Measurements from ENCODE around the gene ATG9A.
A peak's percentile ranks its signal among the peaks of the same experiment; 100 is the strongest.

- TF ChIP-seq CTCF (tag by site-specific recombination; IDR thresholded peaks at IDR 0.05) (no peak), ZNF121 (tag by site-specific recombination; IDR thresholded peaks at IDR 0.05) (no peak), PRDM10 (tag by site-specific recombination; IDR thresholded peaks at IDR 0.05) (no peak), ATF2 (tag by site-specific recombination; IDR thresholded peaks at IDR 0.05; ENCODE audit: low read depth) (no peak), ZNF274 (IDR thresholded peaks at IDR 0.05; ENCODE audit: low read length) (no peak), ZNF274 (tag by site-specific recombination; IDR thresholded peaks at IDR 0.05; ENCODE audit: borderline replicate concordance) (no peak), PRDM1 (tag by site-specific recombination; IDR thresholded peaks at IDR 0.05) (no peak), SP7 (tag by site-specific recombination; IDR thresholded peaks at IDR 0.05) (no peak), ZNF24 (tag by site-specific recombination; IDR thresholded peaks at IDR 0.05) (no peak), ZNF133 (tag by site-specific recombination; IDR thresholded peaks at IDR 0.05) (no peak), ZNF335 (tag by site-specific recombination; conservative IDR thresholded peaks at IDR 0.05) (peak; percentile 36; the same call in 1 of the 2 replicates), ZBTB26 (tag by site-specific recombination; optimal IDR thresholded peaks at IDR 0.05) (peak; percentile 71), PATZ1 (tag by site-specific recombination; IDR thresholded peaks at IDR 0.05) (no peak)
Measured at GRCh38 chr2:219178377-219179175, 50.9 kb downstream of the ATG9A start.

Measured in HEK293 (cell line).